ENCODE data around the gene RASSF3.

- no peak for TF ChIP-seq CTCF (IDR thresholded peaks at IDR 0.05; ENCODE audit: low read depth, low read length)
- no peak for TF ChIP-seq EZH2phosphoT487 (IDR thresholded peaks at IDR 0.05; ENCODE audit: low read depth)
Measured at GRCh38 chr12:64707362-64707761, 97.1 kb downstream of the RASSF3 start.

Data from OCI-LY3 (cell line).